Thymus (tissue), 11 donors: Measurements from ENCODE around the gene C17orf100. TPM values are rescaled to one million over a fixed set of nuclear protein-coding genes. Genes with fewer than 3 reads are reported as not detected.
A peak's percentile ranks its signal among the peaks of the same experiment; 100 is the strongest.

Experiments used
- DNase-seq, 9 donors: peaks; one replicate each; pipeline ENCODE4 v3.0.0-alpha.2; 2013; ENCODE audit warnings: low spot score in 9 of 9, low read depth in 6 of 9, missing footprints in 1 of 9
- H3K27ac ChIP-seq, 2 donors: one replicate each; pipeline ENCODE4 v1.5.1; 2013; ENCODE audit warnings: control low read depth in 1 of 2, low read depth in 1 of 2, low read length in 1 of 2, mild to moderate bottlenecking in 1 of 2, moderate library complexity in 1 of 2
- H3K27me3 ChIP-seq, 2 donors: one replicate each; pipeline ENCODE4 v1.5.1; 2013; ENCODE audit warnings: low read length in 1 of 2; ENCODE audit not compliant: control insufficient read depth in 2 of 2, insufficient read depth in 1 of 2
- H3K36me3 ChIP-seq, 2 donors: one replicate each; pipeline ENCODE4 v1.5.1; 2013; ENCODE audit warnings: low read length in 1 of 2, mild to moderate bottlenecking in 1 of 2, moderate library complexity in 1 of 2; ENCODE audit not compliant: control insufficient read depth in 2 of 2, insufficient read depth in 2 of 2
- H3K4me1 ChIP-seq, 2 donors: one replicate each; pipeline ENCODE4 v1.5.1; 2013; ENCODE audit warnings: low read length in 2 of 2; ENCODE audit not compliant: control insufficient read depth in 2 of 2, insufficient read depth in 2 of 2
- H3K4me3 ChIP-seq, 2 donors: one replicate each; pipeline ENCODE4 v1.5.1; 2013; ENCODE audit warnings: low read length in 2 of 2, control low read depth in 1 of 2, mild to moderate bottlenecking in 1 of 2
- H3K9me3 ChIP-seq, 2 donors: one replicate each; pipeline ENCODE4 v1.5.1; 2013; ENCODE audit warnings: low read length in 1 of 2, mild to moderate bottlenecking in 1 of 2; ENCODE audit not compliant: control insufficient read depth in 2 of 2, insufficient read depth in 1 of 2
- WGBS: extraction: QIAGEN DNeasy Blood & Tissue Kit; methylation state at CpG from one replicate; pipeline ENCODE4 v1.1.7; 2013; 5-methylcytosine and 5-hydroxymethylcytosine counted together
- polyA plus RNA-seq: library from polyadenylated mRNA; stranded (reverse); fragments of 200-250 nt; gene quantifications from one replicate; pipeline ENCODE4 v1.2.3, GENCODE V29; 2013
- total RNA-seq: library from RNA; stranded (reverse); fragments of 120-200 nt; gene quantifications from one replicate; pipeline ENCODE4 v1.2.4, GENCODE V29; 2013
- donor health status: healthy.

C17orf100 gene
- total and polyA plus RNA-seq, 2 donors: 0.90 to 5.2 TPM

DNA sequence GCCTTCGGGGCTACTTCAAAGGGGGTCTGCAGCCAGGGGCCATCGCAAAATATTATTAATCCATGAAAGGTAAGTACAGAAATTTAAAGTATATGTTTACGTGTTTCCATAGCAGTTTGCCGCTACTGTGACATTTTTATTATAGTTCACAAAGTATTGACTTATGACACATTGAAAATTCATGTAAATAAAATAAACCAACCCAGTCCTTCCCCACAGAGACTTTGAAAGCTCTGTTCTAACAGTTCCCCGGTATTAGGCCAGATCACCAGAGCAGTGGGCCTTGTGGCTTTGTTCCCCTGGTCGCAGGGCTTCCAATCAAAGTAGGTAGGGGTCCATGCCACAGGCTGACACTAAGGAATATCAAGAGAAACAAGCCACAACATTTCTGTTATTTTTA, 24.9 kb upstream of the C17orf100 start:
- peaks cover 31 to 63% of the 10 kb centered on the region in 2 donors for H3K36me3 ChIP-seq
- no peaks in the 10 kb centered on the region for H3K9me3 ChIP-seq
- H3K4me3 ChIP-seq: no peak overlapping the region
- no peak for DNase-seq
- H3K4me1 ChIP-seq: no peaks in the 10 kb centered on the region
- H3K27me3 ChIP-seq: no peaks in the 10 kb centered on the region
- H3K27ac ChIP-seq: no peak overlapping the region
- WGBS: 89% methylated on average over 6 of the region's 6 CpGs

DNA sequence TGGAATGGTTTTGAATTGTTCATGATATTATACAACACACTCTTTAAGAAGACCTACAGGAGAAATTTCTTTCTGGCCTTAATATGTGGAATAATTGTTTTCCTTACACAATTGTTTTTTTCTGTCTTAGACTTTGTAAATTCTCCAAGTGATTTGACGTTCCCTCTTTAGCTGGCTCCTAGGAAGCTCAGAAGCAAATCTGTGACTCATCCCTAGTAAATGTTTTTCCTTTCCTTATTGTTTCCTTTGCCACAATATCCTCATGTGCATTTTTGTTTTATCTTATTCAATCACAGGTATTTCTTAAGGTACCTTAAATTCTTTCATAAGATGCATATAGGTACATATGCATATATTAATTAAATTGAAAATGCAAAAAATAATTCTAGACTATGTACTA, 24.5 kb upstream of the C17orf100 start:
- Histone ChIP-seq H3K27ac (no peak overlapping the region), H3K36me3 (peaks cover 31 to 60% of the 10 kb centered on the region in 2 donors), H3K9me3 (no peaks in the 10 kb centered on the region), H3K27me3 (no peaks in the 10 kb centered on the region), H3K4me3 (no peak overlapping the region), H3K4me1 (no peaks in the 10 kb centered on the region)
- WGBS: 98% methylated on average over 1 of the region's 1 CpG
- no peak for DNase-seq

DNA sequence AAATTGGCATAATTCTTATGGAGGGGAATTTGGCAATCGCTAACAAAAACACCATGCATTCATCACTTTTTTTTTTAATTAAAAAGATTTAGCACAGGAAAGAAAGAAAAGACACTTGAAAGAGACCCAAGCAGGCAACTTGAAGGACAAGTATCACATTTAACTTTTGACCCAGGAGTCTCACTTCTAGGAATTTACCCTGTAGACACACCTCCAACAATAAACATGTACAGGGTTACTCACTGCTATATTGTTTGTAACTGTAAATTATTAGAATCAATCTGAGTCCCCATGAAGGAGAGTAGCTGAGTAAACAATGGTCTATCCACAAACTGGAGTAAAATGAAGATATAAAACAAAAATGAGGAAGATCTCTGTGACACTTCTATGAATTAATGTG, 21.2 kb upstream of the C17orf100 start:
- Histone ChIP-seq H3K27me3 (no peaks in the 10 kb centered on the region), H3K36me3 (peaks cover 20 to 66% of the 10 kb centered on the region in 2 donors), H3K4me1 (no peaks in the 10 kb centered on the region), H3K27ac (no peak overlapping the region), H3K9me3 (no peaks in the 10 kb centered on the region), H3K4me3 (no peak overlapping the region)
- 98% methylated on average over 1 of the region's 1 CpG for WGBS
- DNase-seq: no peak

DNA sequence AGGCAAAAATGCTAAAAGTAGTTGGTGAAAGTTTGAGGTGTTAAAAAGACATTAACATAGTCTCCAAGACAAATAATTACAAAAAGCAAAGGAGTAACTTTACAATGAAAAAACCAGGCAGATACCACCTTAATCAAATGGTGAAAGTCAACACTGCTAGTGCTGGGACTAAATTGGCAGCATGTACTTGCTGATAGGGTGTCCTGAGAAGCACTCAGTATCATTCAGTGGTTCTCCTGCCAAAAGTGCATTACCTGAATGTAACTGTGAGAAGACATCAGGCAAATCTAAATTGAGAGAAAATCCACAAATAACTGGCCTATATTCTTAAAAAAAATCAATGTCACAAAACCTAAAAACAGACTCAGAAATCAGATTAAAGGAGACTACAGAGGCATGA, 19.0 kb upstream of the C17orf100 start:
- no peaks in the 10 kb centered on the region for H3K4me1 ChIP-seq
- no peaks in the 10 kb centered on the region for H3K27me3 ChIP-seq
- H3K9me3 ChIP-seq: no peaks in the 10 kb centered on the region
- no peak for DNase-seq
- no peak overlapping the region for H3K27ac ChIP-seq
- no peak overlapping the region for H3K4me3 ChIP-seq
- H3K36me3 ChIP-seq: peaks cover 13 to 53% of the 10 kb centered on the region in 2 donors

DNA sequence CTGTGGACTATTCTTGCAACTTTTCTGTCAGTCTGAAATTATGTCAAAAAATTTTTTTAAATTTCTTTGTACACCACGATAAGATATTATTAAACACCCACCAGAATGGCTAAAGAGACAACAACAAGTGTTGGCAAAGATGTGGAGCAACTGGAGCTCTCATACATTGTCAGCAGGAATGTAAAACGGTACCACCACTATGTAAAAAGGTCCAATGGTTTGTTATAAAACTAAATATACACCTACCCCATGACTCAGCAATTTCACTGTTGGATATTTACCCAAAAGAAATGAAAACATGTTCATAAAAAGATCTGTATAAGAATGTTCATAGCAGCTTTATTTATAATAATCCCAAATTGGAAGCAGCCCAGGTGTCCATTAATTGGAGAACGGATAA, 18.3 kb upstream of the C17orf100 start:
- WGBS: 98% methylated on average over 3 of the region's 3 CpGs
- Histone ChIP-seq H3K4me3 (no peak overlapping the region), H3K36me3 (peaks cover 5 to 45% of the 10 kb centered on the region in 2 donors), H3K27me3 (no peaks in the 10 kb centered on the region), H3K27ac (no peak overlapping the region), H3K4me1 (peaks cover under 1 to 3% of the 10 kb centered on the region in 2 donors), H3K9me3 (no peaks in the 10 kb centered on the region)
- no peak for DNase-seq

DNA sequence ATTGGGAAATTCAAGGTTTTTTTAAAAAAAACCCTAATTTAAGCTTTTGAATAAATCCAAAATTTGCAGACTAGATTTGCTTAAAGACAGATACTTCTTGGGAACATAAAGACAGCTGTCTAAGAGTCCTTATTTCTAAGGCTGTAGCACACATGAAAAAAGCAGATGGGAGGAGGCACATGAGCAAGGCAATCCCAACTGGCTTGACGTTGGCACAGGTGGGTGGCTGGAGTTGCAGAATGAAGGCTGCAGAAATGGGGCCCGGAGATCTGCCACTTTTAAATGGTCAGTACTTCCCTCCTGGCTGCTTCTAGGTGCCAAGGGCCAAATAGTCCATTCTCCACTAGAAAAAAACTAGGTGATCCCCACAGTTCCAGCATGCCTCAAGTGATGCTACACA, 15.5 kb upstream of the C17orf100 start:
- Histone ChIP-seq H3K4me3 (no peak overlapping the region), H3K36me3 (peaks cover 0 to 28% of the 10 kb centered on the region in 2 donors), H3K27ac (no peak overlapping the region), H3K9me3 (no peaks in the 10 kb centered on the region), H3K27me3 (no peaks in the 10 kb centered on the region), H3K4me1 (peaks cover 14 to 15% of the 10 kb centered on the region in 2 donors)
- DNase-seq: no peak
- 94% methylated on average over 2 of the region's 2 CpGs for WGBS

DNA sequence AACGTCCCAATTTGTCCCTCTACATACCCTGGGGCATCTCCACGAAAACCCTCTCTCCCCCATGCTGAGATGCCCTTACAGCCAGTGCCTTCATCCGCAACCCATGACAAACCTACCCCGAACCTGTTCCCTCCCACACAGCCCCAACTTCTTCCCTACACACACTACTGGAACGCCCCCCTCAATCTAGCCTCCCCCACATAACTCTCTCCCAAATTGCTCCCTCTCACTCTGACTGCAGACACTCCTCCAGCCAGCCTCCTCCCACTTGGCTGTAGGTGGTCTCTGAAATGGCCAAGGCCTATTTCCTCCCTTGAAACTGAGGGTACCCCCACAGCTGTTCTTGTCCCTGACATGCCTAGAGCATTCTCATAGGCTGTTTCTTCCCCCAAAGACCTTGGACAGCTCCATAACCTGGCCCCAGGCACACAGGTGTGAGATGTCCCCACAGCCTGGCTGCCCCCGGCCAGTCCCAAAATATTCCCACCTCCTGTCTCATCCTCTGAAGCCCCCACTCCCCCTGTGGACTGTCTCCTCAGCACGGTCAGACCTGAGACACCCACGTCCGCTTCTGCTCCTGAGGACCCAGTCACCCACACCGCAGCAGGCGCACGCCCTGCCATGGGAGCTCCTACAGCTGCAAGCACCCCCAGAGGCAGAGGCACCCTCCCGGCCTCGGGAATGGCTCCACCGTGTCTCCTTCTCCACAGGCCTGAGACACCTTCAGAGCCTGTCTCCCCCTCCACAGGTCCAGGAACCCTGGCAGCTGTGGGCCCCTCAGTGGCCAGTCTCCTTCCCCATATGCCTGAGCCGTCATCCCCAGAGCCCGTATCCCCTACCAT, 14.7 kb upstream of the C17orf100 start:
- Histone ChIP-seq H3K4me1 (peaks cover 19 to 20% of the 10 kb centered on the region in 2 donors), H3K27ac (no peak overlapping the region), H3K9me3 (no peaks in the 10 kb centered on the region), H3K4me3 (no peak overlapping the region), H3K36me3 (peaks cover 0 to 25% of the 10 kb centered on the region in 2 donors), H3K27me3 (no peaks in the 10 kb centered on the region)
- WGBS: 98% methylated on average over 17 of the region's 17 CpGs
- DNase-seq: no peak

DNA sequence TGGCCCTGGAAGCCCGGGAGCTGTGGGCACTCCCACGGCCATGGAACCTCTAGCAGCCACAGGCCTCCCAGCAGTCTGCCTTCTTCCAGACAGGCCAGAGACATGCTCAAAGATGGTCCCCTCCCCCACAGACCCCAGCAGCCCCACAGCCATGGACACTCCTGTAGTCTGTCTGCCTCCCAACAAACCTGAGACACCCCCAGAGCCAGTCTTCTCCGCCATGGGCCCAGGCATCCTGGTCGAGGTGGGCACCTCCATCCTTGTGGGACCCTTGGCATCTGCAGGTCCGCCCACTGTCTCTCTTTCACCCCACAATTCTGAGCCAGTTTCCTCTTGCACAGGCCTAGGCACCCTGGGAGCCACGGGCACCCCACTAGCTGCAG, 14.1 kb upstream of the C17orf100 start:
- Histone ChIP-seq H3K36me3 (peaks cover 0 to 19% of the 10 kb centered on the region in 2 donors), H3K27ac (no peak overlapping the region), H3K9me3 (no peaks in the 10 kb centered on the region), H3K27me3 (no peaks in the 10 kb centered on the region), H3K4me1 (peaks cover 20% of the 10 kb centered on the region in 2 donors), H3K4me3 (no peak overlapping the region)
- WGBS: 98% methylated on average over 6 of the region's 6 CpGs
- no peak for DNase-seq

DNA sequence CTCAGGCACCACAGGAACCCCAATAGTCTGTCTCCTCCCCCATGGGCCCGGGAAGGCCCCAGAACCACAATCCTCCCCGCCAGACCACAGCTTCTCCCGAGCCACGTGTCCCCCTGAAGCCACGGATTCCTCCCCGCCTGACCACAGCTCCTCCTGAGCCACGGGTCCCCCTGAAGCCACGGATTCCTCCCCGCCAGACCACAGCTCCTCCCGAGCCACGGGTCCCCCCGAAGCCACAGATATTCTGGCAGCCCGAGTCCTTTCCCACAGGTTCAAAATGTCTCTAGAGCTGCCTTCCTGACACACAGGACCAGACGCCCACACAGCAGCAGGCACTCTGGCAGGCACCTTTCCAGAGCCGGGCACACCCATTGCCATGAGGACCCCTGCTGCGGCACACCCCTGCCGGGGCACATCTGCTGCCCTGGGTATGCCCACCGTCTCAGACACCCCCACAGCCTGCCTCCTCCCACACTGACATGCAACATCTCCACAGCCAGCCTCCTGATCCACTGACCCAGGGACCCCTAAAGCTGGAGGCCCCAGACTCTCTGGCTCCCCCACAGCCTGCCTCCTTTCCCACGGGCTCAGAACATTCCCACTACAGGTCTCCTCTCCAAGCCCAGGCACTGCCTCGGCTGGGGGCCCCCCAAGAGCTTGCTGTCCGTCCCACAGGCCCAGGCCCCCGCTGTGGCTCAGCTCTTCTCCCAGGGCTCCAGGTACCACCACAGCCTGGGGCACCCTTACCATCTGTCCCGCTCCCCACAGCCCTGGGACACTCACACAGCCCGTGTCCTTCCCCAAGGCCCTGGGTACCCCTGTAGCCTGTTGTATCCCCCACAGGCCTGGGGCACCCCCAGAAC, 13.3 kb upstream of the C17orf100 start:
- H3K27ac ChIP-seq: no peak overlapping the region
- no peaks in the 10 kb centered on the region for H3K27me3 ChIP-seq
- no peak for DNase-seq
- 56% methylated on average over 24 of the region's 24 CpGs for WGBS
- peak overlapping the region in 1 of 2 donors; percentile 99 for H3K4me3 ChIP-seq
- no peaks in the 10 kb centered on the region for H3K9me3 ChIP-seq
- peaks cover 20% of the 10 kb centered on the region in 2 donors for H3K4me1 ChIP-seq
- peaks cover 0 to 15% of the 10 kb centered on the region in 2 donors for H3K36me3 ChIP-seq
